Measurements from ENCODE around the gene ZNF320. TPM values are rescaled to one million over a fixed set of nuclear protein-coding genes. Genes with fewer than 3 reads are reported as not detected.
"Not testable (repeated sequence)": the region's sequence is repeated elsewhere in the genome, so short reads cannot be mapped to it uniquely, and the experiment has no call there.

The ZNF320 gene
- total RNA-seq, 1 donor from 2014 or later = 31.6 TPM

GRCh38 chr19:52910648-52911047 is 13.2 kb upstream of the ZNF320 start:
- Histone ChIP-seq H3K36me3 (ENCODE audit: insufficient read depth, low read length) (peaks cover 2% of the 10 kb centered on the region), H3K27ac (ENCODE audit: low read depth, low read length) (no peak overlapping the region), H3K4me3 (ENCODE audit: insufficient read depth, low read depth, low read length) (no peak overlapping the region)

GRCh38 chr19:52904052-52904780 is 6.8 kb upstream of the ZNF320 start:
- not testable (repeated sequence) for H3K4me1 ChIP-seq (ENCODE audit: insufficient read depth, low read length); H3K27ac Mint-ChIP-seq (ENCODE audit: unreplicated experiment); H3K4me3 Mint-ChIP-seq (ENCODE audit: unreplicated experiment); H3K9me3 ChIP-seq (ENCODE audit: insufficient read depth, low read depth, low read length); H3K4me2 ChIP-seq (ENCODE audit: low read length); H4K20me1 ChIP-seq (ENCODE audit: insufficient read depth, low read length); H3K4me1 Mint-ChIP-seq (ENCODE audit: low read depth, unreplicated experiment); FAIRE-seq; H3K27me3 ChIP-seq (ENCODE audit: insufficient read depth, low read length); H3K27ac ChIP-seq (ENCODE audit: low read depth, low read length); H3K79me2 ChIP-seq (ENCODE audit: insufficient read depth, low read length); H3K4me3 ChIP-seq (ENCODE audit: insufficient read depth, low read depth, low read length); H2AFZ ChIP-seq (ENCODE audit: low read depth, low read length); DNase-seq (ENCODE audit: low read depth); H3K36me3 ChIP-seq (ENCODE audit: insufficient read depth, low read length); H3K27me3 Mint-ChIP-seq (ENCODE audit: low read depth, unreplicated experiment); H3K9ac ChIP-seq (ENCODE audit: low read length)
- H3K9me3 Mint-ChIP-seq (ENCODE audit: unreplicated experiment) = peaks cover 14% of the 10 kb centered on the region
- peaks cover 29% of the 10 kb centered on the region for H3K36me3 Mint-ChIP-seq (ENCODE audit: low read depth, unreplicated experiment)

More at GRCh38 chr19:52910648-52911047, 13.2 kb upstream of the ZNF320 start:
- Mint-ChIP-seq H3K36me3 (ENCODE audit: low read depth, unreplicated experiment) (peaks cover 37% of the 10 kb centered on the region), H3K27me3 (ENCODE audit: low read depth, unreplicated experiment) (no peaks in the 10 kb centered on the region), H3K4me1 (ENCODE audit: low read depth, unreplicated experiment) (no peaks in the 10 kb centered on the region), H3K27ac (ENCODE audit: unreplicated experiment) (no peak overlapping the region), H3K4me3 (ENCODE audit: unreplicated experiment) (no peak overlapping the region), H3K9me3 (ENCODE audit: unreplicated experiment) (peaks cover 14% of the 10 kb centered on the region)
- Histone ChIP-seq H2AFZ (ENCODE audit: low read depth, low read length) (no peak overlapping the region), H3K79me2 (ENCODE audit: insufficient read depth, low read length) (no peaks in the 10 kb centered on the region), H4K20me1 (ENCODE audit: insufficient read depth, low read length) (no peaks in the 10 kb centered on the region), H3K9ac (ENCODE audit: low read length) (no peak overlapping the region), H3K4me2 (ENCODE audit: low read length) (no peak overlapping the region), H3K4me1 (ENCODE audit: insufficient read depth, low read length) (no peaks in the 10 kb centered on the region), H3K27me3 (ENCODE audit: insufficient read depth, low read length) (no peaks in the 10 kb centered on the region), H3K9me3 (ENCODE audit: insufficient read depth, low read depth, low read length) (no peaks in the 10 kb centered on the region)
- FAIRE-seq (no peak), DNase-seq (ENCODE audit: low read depth) (no peak)
- TF ChIP-seq EZH2 (IDR thresholded peaks at IDR 0.05; ENCODE audit: insufficient read depth, low read length) = no peak
- no peak for TF ChIP-seq CTCF (IDR thresholded peaks at IDR 0.05; ENCODE audit: insufficient read depth, low read depth, low read length)

DNA sequence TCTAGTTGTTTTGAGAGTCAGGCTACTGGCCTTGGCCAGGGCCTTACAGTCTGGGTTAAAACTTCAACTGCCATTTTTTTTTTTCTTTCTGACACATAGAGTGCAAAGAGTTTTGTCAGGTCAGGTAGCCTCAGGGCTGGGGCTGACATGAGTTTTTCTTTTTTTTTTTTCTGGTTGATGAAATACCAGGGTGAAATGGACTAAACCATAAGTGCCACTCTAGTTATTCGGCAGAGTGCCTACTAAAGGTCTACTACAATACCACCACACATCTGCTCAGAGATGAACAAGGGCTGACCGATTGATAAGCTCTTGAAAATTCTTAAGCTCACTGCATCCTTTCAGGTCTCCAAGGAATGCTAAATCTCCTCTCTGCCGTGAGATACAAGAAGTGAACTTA is 4.4 kb upstream of the ZNF320 start:
- Histone ChIP-seq H3K36me3 (ENCODE audit: insufficient read depth, low read length) (no peaks in the 10 kb centered on the region), H3K27ac (ENCODE audit: low read depth, low read length) (no peak overlapping the region), H3K9ac (ENCODE audit: low read length) (no peak overlapping the region), H3K79me2 (ENCODE audit: insufficient read depth, low read length) (peaks cover under 1% of the 10 kb centered on the region), H3K4me1 (ENCODE audit: insufficient read depth, low read length) (no peaks in the 10 kb centered on the region), H3K9me3 (ENCODE audit: insufficient read depth, low read depth, low read length) (no peaks in the 10 kb centered on the region), H3K4me3 (ENCODE audit: insufficient read depth, low read depth, low read length) (no peak overlapping the region), H4K20me1 (ENCODE audit: insufficient read depth, low read length) (no peaks in the 10 kb centered on the region), H3K27me3 (ENCODE audit: insufficient read depth, low read length) (no peaks in the 10 kb centered on the region), H2AFZ (ENCODE audit: low read depth, low read length) (no peak overlapping the region), H3K4me2 (ENCODE audit: low read length) (no peak overlapping the region)
- no peak overlapping the region for H3K27ac Mint-ChIP-seq (ENCODE audit: unreplicated experiment)
- FAIRE-seq = no peak
- DNase-seq (ENCODE audit: low read depth) = no peak
- peaks cover 18% of the 10 kb centered on the region for H3K36me3 Mint-ChIP-seq (ENCODE audit: low read depth, unreplicated experiment)
- H3K4me1 Mint-ChIP-seq (ENCODE audit: low read depth, unreplicated experiment) = peaks cover 2% of the 10 kb centered on the region
- H3K4me3 Mint-ChIP-seq (ENCODE audit: unreplicated experiment) = no peak overlapping the region
- no peaks in the 10 kb centered on the region for H3K27me3 Mint-ChIP-seq (ENCODE audit: low read depth, unreplicated experiment)
- no peak for TF ChIP-seq EZH2 (IDR thresholded peaks at IDR 0.05; ENCODE audit: insufficient read depth, low read length)
- TF ChIP-seq CTCF (IDR thresholded peaks at IDR 0.05; ENCODE audit: insufficient read depth, low read depth, low read length) = no peak
- peaks cover 10% of the 10 kb centered on the region for H3K9me3 Mint-ChIP-seq (ENCODE audit: unreplicated experiment)

DNA sequence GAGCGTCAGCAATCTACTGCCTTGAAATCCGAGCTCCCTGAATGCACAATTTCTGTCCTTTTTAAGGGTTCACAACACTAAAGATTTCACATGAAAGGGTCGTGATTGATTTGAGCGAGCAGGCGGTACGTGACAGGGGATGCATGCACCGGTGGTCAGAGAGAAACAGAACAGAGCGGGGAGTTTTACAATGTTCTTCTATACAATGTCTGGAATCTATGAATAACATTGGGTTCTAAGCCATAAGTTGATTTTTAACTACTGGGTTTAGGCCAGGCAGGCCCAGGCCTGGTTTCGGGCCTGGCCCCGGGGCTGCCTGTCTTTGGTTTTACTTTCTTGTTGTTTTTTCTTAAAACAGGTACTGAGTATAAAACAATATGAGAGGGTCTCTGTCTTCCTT is 1.2 kb upstream of the ZNF320 start:
- H3K9me3 ChIP-seq (ENCODE audit: insufficient read depth, low read depth, low read length); H3K36me3 ChIP-seq (ENCODE audit: insufficient read depth, low read length); H3K4me2 ChIP-seq (ENCODE audit: low read length); H3K4me3 ChIP-seq (ENCODE audit: insufficient read depth, low read depth, low read length); H3K9ac ChIP-seq (ENCODE audit: low read length); H4K20me1 ChIP-seq (ENCODE audit: insufficient read depth, low read length); H3K4me1 Mint-ChIP-seq (ENCODE audit: low read depth, unreplicated experiment); FAIRE-seq; DNase-seq (ENCODE audit: low read depth); H2AFZ ChIP-seq (ENCODE audit: low read depth, low read length); H3K9me3 Mint-ChIP-seq (ENCODE audit: unreplicated experiment); H3K27me3 ChIP-seq (ENCODE audit: insufficient read depth, low read length); H3K27me3 Mint-ChIP-seq (ENCODE audit: low read depth, unreplicated experiment); H3K27ac ChIP-seq (ENCODE audit: low read depth, low read length); H3K4me1 ChIP-seq (ENCODE audit: insufficient read depth, low read length): not testable (repeated sequence)
- H3K36me3 Mint-ChIP-seq (ENCODE audit: low read depth, unreplicated experiment) = peaks cover 11% of the 10 kb centered on the region
- H3K4me3 Mint-ChIP-seq (ENCODE audit: unreplicated experiment) = peak overlapping the region; percentile 30
- peak overlapping the region; percentile 13 for H3K27ac Mint-ChIP-seq (ENCODE audit: unreplicated experiment)
- H3K79me2 ChIP-seq (ENCODE audit: insufficient read depth, low read length) = peaks cover 11% of the 10 kb centered on the region
